Measurements from ENCODE around the gene MYO9B.

The MYO9B gene

DNA sequence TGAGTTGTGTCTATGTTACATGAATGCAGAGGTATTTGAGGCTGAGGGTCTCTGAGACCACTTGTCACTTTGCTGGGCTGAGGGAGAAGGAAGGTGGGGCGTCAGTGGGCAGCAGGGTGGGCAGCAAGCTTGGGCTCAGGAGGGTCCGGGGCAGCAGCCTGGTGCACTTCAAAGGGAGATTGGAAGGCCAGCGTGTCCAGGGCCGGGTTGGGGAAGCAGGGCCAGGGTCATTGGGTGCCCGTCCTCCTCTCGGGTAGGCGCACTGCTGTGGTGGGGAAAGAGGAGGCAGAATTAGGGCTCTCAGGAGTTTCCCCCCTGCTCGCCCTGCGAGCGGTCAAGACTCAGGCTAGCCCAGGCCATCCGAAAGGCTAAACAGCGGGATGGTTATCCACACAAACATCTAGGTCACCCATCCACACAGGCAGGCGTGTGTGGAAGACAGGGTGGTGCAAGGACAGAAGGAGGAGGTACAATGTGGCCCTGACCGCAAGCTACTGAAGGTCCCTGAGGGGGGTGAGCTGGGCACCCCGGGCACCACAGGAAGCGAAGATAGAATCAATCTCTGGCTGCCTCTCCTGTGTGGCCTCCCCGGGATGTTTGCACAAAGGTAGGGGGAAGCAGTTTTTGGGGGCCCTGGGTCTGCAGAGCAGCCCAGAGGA is 37.7 kb downstream of the MYO9B start:
- peaks cover 73 to 85% of the 10 kb centered on the region in 2 experiments for H3K4me1 ChIP-seq (ENCODE audit: control insufficient read depth in 1 of 2, insufficient read depth in 1 of 2, low read depth in 1 of 2, low read length in 1 of 2)
- peak overlapping the region; percentile 97 for H3K27ac ChIP-seq
- H3K4me3 ChIP-seq (ENCODE audit: low read depth in 1 of 2, low read length in 1 of 2) = peak overlapping the region; percentile 12 to 56
- no peaks in the 10 kb centered on the region for H3K9me3 ChIP-seq
- peaks cover 5% of the 10 kb centered on the region for H3K36me3 ChIP-seq
- H3K27me3 ChIP-seq = no peaks in the 10 kb centered on the region
- no peak for TF ChIP-seq CTCF (IDR thresholded peaks at IDR 0.05)

- Histone ChIP-seq H3K27me3 (no peaks in the 10 kb centered on the region), H3K4me1 (ENCODE audit: control insufficient read depth in 1 of 2, insufficient read depth in 1 of 2, low read depth in 1 of 2, low read length in 1 of 2) (peaks cover 69 to 79% of the 10 kb centered on the region in 2 experiments), H3K27ac (peak overlapping the region; percentile 97), H3K36me3 (peaks cover 12% of the 10 kb centered on the region), H3K4me3 (ENCODE audit: low read depth in 1 of 2, low read length in 1 of 2) (peak overlapping the region in 1 of 2 experiments; percentile 56), H3K9me3 (no peaks in the 10 kb centered on the region)
- TF ChIP-seq CTCF (IDR thresholded peaks at IDR 0.05) = no peak
Observed at GRCh38 chr19:17114414-17114831, 38.8 kb downstream of the MYO9B start.

- TF ChIP-seq CTCF (IDR thresholded peaks at IDR 0.05) = no peak
- Histone ChIP-seq H3K36me3 (peaks cover 23% of the 10 kb centered on the region), H3K9me3 (no peaks in the 10 kb centered on the region), H3K27ac (peak overlapping the region; percentile 80), H3K4me1 (ENCODE audit: control insufficient read depth in 1 of 2, insufficient read depth in 1 of 2, low read depth in 1 of 2, low read length in 1 of 2) (peaks cover 60 to 69% of the 10 kb centered on the region in 2 experiments), H3K27me3 (no peaks in the 10 kb centered on the region), H3K4me3 (ENCODE audit: low read depth in 1 of 2, low read length in 1 of 2) (peak overlapping the region in 1 of 2 experiments; percentile 2)
Observed at GRCh38 chr19:17116996-17117702, 41.6 kb downstream of the MYO9B start.

DNA sequence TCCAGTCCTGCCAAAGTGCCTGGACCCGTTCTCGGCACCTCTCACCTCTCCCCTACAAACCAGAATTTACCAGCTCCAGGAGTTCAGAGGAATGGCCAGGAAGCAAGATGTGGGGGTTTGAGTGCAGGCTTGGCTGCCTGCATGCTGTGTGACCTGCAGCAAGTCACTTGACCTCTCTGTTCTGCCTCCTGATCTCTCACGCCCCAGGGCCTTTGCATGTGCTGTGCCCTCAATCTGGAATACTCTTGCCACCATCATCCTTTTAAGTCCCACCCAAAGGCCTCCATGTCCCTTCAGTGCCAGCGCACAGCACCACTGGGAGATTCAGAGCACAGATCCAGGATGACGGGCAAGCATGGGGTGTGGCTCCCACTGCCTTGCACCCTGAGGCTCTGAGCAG is 43.4 kb downstream of the MYO9B start:
- Histone ChIP-seq H3K9me3 (no peaks in the 10 kb centered on the region), H3K36me3 (peaks cover 23% of the 10 kb centered on the region), H3K27me3 (no peaks in the 10 kb centered on the region), H3K4me1 (ENCODE audit: control insufficient read depth in 1 of 2, insufficient read depth in 1 of 2, low read depth in 1 of 2, low read length in 1 of 2) (peaks cover 60 to 69% of the 10 kb centered on the region in 2 experiments), H3K27ac (peak overlapping the region; percentile 97), H3K4me3 (ENCODE audit: low read depth in 1 of 2, low read length in 1 of 2) (no peak overlapping the region)
- no peak for TF ChIP-seq CTCF (IDR thresholded peaks at IDR 0.05)

GRCh38 chr19:17121736-17122293 is 46.2 kb downstream of the MYO9B start:
- Histone ChIP-seq H3K4me3 (ENCODE audit: low read depth in 1 of 2, low read length in 1 of 2) (no peak overlapping the region), H3K36me3 (peaks cover 18% of the 10 kb centered on the region), H3K27ac (peak overlapping the region; percentile 97), H3K9me3 (no peaks in the 10 kb centered on the region), H3K4me1 (ENCODE audit: control insufficient read depth in 1 of 2, insufficient read depth in 1 of 2, low read depth in 1 of 2, low read length in 1 of 2) (peaks cover 76% of the 10 kb centered on the region in 2 experiments), H3K27me3 (no peaks in the 10 kb centered on the region)
- no peak for TF ChIP-seq CTCF (IDR thresholded peaks at IDR 0.05)

Data from neutrophil (primary cell).